ENCODE data around the gene MAPT.
"Not testable (repeated sequence)": the region's sequence is repeated elsewhere in the genome, so short reads cannot be mapped to it uniquely, and the experiment has no call there.

The MAPT gene

GRCh38 chr17:46019408-46019925 lies 125.1 kb downstream of the MAPT start:
- DNase-seq = not testable (repeated sequence)

- DNase-seq = no peak
These were observed 125.8 kb downstream of the MAPT start for GRCh38 chr17:46020023-46020761.

- no peak for DNase-seq
These were observed 126.6 kb downstream of the MAPT start for GRCh38 chr17:46020998-46021397.

GRCh38 chr17:46023366-46023765 lies 129.0 kb downstream of the MAPT start:
- not testable (repeated sequence) for DNase-seq

- DNase-seq = peak; percentile 61
These were observed 129.5 kb downstream of the MAPT start for GRCh38 chr17:46023783-46024388.

- DNase-seq = no peak
These were observed 130.2 kb downstream of the MAPT start for GRCh38 chr17:46024590-46024989.

GRCh38 chr17:46025060-46025459 lies 130.7 kb downstream of the MAPT start:
- no peak for DNase-seq

GRCh38 chr17:46025510-46026165 lies 131.3 kb downstream of the MAPT start:
- no peak for DNase-seq

- peak; percentile 35 for DNase-seq
These were observed 132.1 kb downstream of the MAPT start for GRCh38 chr17:46026166-46027047.

- no peak for DNase-seq
These were observed 133.0 kb downstream of the MAPT start for GRCh38 chr17:46027048-46027975.

GRCh38 chr17:46027976-46028325 lies 133.6 kb downstream of the MAPT start:
- no peak for DNase-seq

GRCh38 chr17:46028374-46028773 lies 134.0 kb downstream of the MAPT start:
- DNase-seq = no peak

GRCh38 chr17:46028981-46029565 lies 134.7 kb downstream of the MAPT start:
- no peak for DNase-seq

GRCh38 chr17:46029627-46030026 lies 135.3 kb downstream of the MAPT start:
- DNase-seq = no peak

- DNase-seq = no peak
These were observed 136.4 kb downstream of the MAPT start for GRCh38 chr17:46030752-46031151.

GRCh38 chr17:46031440-46031839 lies 137.1 kb downstream of the MAPT start:
- no peak for DNase-seq

- no peak for DNase-seq
These were observed 137.6 kb downstream of the MAPT start for GRCh38 chr17:46031920-46032319.

- no peak for DNase-seq
These were observed 138.6 kb downstream of the MAPT start for GRCh38 chr17:46032909-46033308.

- DNase-seq = no peak
These were observed 139.0 kb downstream of the MAPT start for GRCh38 chr17:46033392-46033791.

- DNase-seq = no peak
These were observed 140.9 kb downstream of the MAPT start for GRCh38 chr17:46035112-46035818.

- no peak for DNase-seq
These were observed 142.1 kb downstream of the MAPT start for GRCh38 chr17:46036491-46036890.

Measured in NCI-H82 (cell line).